CD4-positive, alpha-beta T cell treated with Interleukin-12 subunit alpha and Interleukin-12 subunit beta, for 1 hour (primary cell): ENCODE data around the gene GNPTAB.
A peak's percentile ranks its signal among the peaks of the same experiment; 100 is the strongest.
"Not testable (repeated sequence)": the region's sequence is repeated elsewhere in the genome, so short reads cannot be mapped to it uniquely, and the experiment has no call there.

Experiments
- DNase-seq: peaks from one replicate; pipeline ENCODE4 v3.0.0-alpha.2; 2020

The GNPTAB gene

DNA sequence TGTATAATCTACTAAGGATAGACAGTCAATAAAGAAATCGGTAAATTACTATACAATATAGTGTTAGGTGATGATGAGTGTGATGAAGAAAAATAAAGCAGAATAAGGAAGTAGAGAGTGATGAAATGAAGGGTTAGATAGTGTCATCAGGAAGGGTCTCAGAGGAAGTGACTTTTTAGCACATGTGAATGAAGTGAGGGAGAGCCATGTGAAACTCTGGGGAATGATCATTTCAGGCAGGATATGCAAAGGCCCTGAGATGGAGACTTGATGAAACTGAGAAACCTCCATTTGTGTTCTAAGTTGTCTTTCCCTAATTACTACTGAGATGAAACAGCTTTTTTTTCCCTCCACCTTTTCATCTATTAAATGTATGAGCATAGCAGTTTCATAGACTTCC, 19.4 kb upstream of the GNPTAB start:
- DNase-seq = no peak

DNA sequence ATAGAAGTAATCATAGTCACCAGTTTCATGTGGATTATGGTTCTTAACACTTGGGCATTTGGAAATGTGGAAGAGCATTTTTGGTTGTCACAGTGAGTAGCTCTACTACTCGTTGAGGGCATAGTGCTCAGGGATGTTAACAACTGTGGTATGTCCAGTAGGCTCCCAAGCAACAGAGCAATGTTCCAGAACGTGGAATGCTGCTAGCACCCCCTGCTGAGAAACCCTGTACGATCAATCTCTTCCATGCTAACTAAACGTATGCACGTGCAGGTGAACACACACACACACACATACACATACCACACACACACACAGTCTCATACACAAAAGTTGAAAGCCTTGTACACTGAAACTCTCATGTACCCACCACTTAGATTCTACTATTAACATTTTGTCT, 16.6 kb upstream of the GNPTAB start:
- DNase-seq = no peak

DNA sequence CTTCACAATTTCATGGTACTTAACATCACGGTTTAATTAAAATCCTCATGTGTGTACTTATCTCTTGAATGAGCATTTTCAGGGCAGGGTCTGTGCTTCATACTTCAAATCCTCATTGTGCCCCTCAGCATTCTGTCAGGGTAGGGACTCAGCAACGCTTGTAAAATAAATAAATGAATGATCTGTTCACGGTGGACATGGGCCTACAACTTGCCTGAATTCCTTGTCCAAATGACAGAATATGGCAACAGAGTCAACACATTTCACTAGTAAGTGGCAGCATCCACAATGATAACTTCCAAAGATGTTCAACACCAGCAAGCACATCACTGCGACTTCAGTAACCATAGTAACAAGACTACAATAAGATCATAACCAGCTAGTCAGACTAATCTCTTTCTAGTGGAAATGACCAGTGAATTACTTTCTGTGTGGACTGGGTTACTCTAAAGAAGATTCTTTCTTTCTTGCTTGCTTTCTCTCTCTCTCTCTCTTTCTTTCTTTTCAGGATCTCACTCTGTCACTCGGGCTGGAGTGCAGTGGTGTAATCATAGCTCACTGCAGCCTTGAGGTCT, 14.5 kb upstream of the GNPTAB start:
- DNase-seq = no peak

DNA sequence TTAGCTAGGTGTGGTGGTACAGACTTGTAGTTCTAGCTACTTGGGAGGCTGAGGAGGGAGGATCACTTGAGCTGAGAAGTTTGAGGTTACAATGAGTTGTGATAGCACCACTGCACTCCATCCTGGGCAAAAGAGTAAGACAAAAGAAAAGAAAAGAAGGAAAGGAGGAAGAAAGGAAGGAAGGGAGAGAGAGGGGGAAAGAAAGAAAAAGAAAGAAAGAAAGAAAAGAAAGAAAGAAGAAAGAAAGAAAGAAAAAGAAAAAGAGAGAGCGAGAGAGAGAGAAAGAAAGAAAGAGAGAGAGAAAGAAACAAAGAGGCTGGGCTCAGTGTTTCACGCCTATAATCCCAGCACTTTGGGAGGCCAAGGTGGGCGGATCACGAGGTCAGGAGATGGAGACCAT, 10.3 kb upstream of the GNPTAB start:
- no peak for DNase-seq

DNA sequence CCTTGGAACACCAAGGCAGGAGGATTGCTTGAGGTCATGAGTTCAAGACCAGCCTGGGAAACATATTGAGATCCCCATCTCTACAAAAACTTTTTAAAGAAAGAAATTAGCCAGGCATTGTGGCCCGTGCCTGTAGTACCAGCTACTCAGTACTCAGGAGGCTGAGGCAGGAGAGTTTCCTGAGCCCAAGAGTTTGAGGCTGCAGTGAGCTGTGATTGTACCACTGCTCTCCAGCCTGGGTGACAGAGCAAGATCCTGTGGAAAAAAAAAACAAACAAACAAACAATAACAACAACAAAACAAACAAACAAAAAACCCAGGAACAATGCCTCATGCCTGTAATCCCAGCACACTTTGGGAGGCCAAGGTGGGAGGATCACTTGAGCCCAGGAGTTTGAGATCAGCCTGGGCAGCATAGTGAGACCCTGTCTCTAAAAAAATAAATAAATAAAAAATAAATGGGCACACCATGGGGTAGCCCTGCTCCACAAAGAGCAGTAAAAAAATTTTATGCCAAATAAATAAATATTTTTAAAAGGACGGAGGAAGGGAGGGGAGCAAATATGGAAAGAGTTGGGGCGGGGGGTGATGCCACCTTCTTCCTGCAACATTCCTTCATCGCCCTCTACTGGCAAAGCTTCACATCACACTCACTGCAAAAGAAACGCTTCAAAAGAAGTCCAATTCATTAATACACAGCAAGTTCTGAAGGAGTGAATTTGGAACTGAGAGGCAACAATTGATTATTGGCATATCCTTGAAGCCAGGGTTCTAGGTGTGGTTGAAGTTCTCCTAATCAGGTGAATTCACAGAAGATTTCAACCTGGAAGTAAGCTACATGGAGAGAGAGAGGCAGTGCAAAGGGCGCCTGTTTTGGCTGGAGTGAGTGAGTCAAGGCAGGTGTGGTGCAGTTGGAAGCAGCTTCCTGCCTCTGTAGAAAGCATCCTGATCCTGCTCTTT, 8.8 kb upstream of the GNPTAB start:
- peak; percentile 79 for DNase-seq

DNA sequence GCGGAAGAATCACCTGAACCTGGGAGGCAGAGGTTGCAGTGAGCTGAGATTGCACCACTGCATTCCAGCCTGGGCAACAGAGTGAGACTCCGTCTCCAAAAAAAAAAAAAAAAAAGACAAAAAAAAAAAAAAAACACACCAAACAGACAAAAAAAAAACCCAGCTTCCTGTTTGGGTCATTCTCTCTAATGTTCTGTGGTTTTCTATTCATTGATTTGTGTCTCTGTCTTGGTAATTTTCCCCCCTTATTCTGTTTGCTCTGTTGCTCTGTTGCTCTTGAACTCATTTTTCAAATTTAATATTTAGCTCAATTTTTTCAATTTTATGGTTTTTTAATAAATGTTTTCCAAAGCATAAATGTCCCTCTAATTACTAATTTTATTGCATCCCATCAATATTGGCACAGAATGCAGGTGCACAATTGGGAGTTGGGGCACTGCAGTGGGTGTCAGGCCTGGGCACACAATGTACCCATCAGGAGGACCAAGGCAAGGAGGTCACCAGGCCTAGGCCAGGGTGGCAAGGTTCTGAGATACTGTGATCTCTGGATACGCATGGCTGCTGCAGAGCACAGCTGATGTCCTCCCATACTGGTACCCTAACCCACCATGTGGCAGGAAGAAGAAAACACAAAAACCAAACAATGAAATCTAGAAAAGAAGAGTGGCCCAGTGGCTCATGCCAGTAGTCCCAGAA, 8.0 kb upstream of the GNPTAB start:
- peak; percentile 30 for DNase-seq

DNA sequence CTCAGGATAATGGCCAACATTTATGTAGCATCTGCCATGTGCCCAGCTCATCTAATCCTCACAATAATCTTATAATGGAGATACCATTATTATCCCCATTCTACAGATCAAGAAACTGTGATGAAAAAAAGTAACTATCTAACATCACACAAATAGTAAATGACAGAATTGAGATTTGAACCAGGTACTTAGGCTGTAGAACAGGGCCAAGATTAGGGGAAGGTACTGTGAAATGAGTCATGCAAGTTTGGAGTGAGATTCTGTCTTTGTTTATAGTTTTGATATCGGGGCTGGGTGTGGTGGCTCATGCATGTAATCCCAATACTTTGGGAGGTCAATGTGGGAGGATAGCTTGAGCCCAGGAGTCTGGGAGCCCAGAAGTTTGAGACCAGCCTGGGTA, 1.3 kb upstream of the GNPTAB start:
- DNase-seq = no peak

DNA sequence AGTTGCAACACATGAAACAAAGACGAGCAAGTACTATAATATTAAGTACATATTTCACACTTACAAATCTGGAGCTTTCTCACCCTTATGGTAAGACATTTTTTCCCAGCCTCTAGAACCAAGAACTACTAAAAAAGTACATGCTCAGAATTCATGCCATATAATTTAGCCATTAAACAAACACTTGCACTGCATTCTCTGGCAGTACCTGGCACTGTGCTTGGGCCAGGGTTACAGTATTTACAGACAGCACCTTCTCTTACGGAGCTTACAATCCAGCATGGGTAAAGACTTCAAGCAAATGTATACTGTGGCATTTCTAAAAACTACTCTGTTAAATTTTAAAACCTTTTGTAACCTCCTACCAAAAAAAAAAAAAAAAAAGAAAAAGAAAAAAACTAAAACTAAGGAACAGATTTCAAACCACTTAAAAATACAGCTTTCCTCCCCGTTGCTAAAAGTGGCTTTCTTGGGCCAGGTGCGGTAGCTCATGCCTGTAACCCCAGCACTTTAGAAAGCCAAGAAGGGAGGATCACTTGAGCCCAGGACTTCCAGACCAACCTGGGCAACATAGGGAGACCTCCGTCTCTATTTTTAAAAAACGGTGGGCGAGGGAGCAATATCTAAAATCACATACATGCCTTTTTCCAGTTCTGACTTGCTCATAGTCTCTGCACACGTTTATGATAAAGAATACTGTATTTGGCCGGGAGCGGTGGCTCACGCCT, 956 bp downstream of the GNPTAB start:
- DNase-seq = no peak

DNA sequence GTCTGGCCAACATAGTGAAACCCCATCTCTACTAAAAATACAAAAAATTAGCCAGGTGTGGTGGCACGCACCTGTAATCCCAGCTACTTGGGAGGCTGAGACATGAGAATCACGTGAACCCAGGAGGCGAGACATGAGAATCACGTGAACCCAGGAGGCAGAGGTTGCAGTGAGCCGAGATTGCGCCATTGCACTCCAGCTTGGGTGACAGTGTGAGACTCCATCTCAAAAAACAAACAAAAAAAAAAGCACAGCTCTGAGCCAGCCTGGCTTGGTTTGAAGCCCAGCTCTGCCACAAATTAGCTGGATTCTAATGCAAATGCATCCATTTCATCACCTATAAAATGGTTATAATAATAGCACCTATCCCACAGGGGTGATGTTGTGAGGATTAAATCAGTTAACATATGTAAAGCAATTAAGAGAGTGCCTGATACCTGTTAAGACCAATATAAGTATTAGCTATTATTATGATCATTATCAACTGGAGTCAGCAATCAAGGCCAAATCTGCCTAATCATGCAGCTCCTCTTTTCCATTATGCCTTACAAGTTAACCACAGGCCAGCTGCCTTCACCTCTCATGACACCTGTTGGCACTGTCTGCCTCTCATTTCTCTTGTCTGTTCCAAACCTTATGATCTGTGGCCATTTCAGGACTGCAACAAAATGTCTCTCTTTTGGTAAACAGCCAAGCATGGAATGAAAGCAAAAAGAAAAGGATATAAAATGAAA, 2.1 kb downstream of the GNPTAB start:
- DNase-seq = no peak

DNA sequence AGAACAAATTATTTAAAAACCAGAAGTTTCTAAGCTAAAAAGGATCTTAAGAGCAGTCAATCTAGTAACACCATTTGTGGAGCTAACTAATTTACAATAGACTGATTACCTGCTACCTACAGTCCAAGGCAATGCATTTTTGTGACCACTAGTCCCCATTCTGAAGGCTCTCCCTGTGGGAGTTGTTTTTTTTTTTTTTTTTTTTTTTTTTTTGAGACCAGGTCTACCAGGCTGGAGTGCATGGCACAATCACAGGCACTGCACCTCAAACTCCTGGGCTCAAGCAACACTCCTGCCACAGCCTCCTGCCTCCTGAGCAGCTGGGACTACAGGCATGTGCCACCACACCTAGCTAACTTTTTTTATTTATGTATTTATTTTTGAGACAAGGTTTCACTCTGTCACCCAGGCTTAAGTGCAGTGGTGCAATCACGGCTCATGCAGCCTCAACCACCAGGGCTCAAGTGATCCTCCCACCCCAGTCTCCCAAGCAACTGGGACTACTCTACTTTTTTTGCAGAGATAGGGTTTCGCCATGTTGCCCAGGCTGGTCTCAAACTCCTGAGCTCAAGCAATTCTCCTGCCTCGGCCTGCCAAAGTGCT, 3.9 kb downstream of the GNPTAB start:
- DNase-seq = no peak

DNA sequence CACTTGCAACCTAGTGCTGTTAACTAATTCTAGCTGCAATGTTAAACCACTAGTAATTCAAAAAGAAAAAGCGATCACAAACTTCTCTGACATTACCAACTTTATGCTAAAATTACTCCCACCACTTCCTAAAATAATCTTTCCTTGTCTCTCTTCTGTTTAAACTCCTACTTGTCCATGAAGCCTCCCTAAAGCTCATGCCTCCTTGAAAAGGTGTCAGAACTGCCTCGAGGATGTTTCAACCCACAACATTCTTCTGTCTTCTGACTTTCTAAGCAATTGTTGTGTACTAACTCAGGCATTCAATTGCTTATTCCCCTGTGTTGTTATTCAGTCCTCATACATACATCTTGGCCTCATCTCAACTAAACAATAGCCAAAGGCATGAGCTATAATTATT, 5.9 kb downstream of the GNPTAB start:
- no peak for DNase-seq

DNA sequence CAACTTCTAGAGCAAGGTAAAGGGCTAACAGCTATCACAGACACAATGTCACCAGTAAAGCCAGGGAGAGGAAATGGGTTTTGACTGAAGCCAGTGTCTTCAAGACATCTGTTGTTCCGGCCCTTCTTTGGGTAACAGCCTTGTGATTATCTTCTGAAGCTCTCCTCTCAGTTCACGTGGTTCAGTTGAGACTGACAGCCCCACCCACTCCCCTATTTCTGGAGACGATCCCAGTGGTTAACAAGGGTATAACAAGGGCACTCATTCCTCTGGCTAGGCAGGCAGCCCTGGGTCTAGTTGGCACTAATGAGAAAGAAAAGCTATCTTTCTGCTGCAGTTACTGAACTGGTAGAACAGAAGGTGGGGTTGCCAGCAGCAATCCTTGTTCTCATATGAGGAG, 6.9 kb downstream of the GNPTAB start:
- peak; percentile 83 for DNase-seq

DNA sequence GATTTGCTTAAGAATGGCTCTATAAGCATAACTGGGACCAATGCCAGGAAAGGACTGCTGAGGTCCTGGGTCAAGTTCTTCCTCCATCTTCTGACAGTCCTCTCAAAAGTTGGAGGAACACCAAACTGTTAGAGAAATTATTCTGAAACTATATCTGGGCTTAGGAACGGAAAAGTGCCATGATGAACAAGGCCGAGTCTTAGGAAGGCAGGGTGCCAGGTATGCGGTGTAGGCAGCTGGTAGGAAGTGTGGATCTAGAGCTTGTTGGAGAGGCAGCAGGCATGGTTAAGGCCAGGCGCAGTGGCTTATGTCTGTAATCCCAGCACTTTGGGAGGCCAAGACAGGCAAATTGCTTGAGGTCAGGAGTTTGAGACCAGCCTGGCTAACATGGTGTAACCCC, 7.7 kb downstream of the GNPTAB start:
- no peak for DNase-seq

DNA sequence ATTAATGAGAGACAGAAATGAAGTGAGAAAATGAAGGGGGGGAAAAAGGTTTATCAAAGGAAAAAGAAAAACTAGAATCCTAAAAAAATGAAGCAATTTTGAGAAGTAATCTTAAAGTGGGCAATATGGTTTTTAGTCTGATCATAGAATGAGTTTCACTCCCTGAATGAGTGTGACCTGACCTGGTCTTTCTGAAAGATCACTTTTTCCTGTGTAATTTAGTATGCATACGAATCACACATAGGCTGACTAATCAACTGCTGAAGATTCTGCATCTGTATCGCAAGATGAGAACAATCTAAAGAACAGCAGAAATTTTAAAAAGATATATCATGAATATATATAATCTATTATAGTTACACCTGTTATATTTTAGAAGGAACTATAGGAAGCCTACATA, 11.3 kb downstream of the GNPTAB start:
- DNase-seq = no peak

DNA sequence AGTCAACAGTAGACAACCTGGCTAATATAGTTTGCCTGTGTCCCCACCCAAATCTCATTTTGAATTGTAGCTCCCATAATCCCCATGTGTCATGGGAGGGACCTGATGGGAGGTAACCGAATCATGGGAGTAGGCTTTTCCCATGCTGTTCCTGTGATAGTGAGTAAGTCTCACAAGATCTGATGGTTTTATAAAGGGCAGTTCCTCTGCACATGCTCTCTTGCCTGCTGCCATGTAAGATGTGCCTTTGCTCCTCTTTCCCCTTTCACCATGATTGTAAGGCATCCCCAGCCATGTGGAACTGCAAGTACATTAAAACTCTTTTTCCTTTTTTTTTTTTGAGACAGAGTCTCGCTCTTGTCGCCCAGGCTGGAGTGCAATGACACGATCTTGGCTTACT, 12.1 kb downstream of the GNPTAB start:
- DNase-seq = not testable (repeated sequence)

DNA sequence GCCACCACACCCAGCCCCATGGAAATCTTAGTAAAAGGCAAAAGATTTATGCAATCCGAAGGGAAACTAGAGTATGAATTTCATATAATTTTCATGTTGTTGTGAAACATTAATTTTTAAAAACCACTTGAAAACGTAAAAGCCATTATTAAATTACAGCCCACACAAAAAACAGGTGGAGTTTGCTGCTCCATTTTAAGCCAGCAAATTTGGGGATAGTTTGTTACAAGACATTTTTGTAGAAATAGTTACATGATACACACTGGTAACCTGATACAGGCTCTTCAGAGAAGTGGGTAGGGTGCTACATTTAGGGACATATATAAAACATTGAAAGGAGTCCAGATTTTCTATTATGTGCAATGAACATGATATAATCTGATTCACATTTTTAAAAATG, 17.6 kb downstream of the GNPTAB start:
- DNase-seq = no peak

DNA sequence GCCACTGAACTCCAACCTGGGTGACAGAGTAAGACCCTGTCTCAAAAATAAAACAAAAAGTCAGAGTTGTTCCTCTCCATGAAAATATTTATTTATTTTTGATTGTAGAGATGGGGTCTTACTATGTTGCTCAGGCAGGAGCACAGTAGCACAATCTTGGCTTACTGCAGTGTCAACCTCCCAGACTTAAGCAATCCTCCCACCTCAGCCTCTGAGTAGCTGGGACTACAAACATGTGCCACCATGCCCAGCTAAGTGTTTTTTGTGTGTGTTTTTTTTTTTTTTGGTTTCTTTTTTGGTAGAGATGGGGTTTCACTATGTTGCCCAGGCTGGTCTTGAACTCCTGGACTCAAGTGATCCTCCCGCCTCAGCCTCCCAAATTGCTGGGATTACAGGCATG, 18.0 kb downstream of the GNPTAB start:
- not testable (repeated sequence) for DNase-seq

DNA sequence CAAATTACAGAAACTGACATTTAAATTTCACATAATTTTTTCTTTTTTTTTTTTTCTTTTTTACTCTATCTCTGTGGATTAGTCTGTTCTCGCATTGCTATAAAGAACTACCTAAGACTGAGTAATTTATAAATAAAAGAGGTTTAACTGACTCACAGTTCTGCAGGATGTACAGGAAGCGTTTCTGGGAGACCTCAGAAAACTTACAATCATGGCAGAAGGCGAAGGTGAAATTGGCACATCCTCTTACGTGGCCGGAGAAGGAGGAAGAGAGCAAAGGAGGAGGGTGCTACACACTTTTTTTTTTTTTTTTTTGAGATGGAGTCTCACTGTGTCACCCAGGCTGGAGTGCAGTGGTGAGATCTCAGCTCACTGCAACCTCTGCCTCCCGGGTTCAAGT, 19.4 kb downstream of the GNPTAB start:
- not testable (repeated sequence) for DNase-seq

DNA sequence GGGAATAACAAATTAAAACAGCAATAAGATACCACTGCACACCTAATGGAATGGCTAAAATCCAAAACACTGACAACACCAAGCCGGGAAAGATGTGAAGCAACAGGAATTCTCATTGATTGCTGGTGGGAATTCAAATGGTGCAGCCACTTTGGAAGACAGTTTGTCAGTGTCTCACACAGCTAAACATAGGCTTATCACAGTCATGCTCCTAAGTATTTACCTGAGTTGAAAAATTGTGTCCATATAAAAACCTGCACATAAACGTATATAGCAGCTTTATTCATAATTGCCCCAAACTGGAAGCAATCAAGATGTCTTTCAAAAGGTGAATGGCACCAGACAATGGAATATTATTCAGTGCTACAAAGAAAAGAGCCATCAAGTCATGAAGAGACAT, 21.6 kb downstream of the GNPTAB start:
- no peak for DNase-seq

DNA sequence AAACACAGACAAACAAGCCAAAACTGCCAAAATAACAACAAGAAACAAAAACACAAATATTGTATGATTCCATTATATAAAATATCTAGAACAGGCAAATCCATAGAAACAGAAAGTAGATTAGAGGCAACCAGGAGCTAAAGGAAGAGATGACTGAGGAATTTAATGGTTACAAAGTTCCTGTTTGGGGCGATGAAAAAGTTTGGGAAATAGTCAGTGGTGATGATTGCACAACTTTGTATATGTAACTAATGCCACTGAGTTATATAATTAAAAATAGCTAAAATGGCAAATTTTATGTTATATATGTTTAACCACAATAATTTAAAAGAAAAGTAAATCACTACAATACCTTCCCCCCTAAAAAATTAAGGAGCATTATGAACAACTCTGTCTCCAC, 24.5 kb downstream of the GNPTAB start:
- DNase-seq = no peak

DNA sequence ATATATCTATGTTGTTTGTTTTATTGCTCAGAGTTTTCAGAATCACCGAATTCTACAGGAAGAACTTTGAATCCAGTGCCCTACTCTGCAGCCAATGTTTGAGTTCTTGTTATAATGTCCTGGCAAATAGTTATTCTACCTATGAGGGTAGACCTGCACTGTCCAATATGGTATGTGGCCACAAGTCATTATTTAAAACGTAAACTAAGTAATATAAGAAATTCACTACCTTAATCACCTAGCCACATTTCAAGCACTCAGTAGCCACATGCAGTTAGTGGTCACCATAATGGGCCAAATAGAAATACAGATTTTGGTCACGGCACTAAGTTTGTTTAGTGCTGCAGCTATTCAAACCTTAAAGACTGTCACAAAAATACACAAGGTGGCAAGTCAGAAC, 26.4 kb downstream of the GNPTAB start:
- DNase-seq = no peak

DNA sequence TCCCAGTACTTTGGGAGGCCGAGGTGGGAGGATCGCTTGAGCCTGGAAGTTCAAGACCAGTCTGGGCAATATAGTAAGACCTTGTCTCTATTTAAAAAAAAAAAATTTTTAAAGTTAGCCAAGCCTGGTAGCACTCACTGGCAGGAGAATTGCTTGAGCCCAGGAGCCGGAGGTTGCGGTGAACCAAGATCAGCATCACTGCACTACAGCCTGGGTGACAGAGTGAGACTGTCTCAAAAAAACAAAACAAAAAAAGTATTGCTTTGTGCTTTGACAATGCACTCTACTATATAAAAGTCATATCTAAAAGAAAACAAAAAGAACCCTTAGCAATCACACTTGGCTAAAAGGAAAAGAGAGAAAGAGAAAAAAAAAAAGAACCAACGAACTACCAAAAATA, 26.8 kb downstream of the GNPTAB start:
- DNase-seq = no peak
